Measurements from ENCODE around the gene BCAT1.
"Not testable (repeated sequence)": the region's sequence is repeated elsewhere in the genome, so short reads cannot be mapped to it uniquely, and the experiment has no call there.

BCAT1 gene

GRCh38 chr12:24911271-24911791 is 37.6 kb downstream of the BCAT1 start:
- TF ChIP-seq CTCF (conservative IDR thresholded peaks at IDR 0.05): no peak
- no peak for TF ChIP-seq ZFX (IDR thresholded peaks at IDR 0.05)
- H3K27ac ChIP-seq: no peak overlapping the region

GRCh38 chr12:24910192-24910591 is 38.7 kb downstream of the BCAT1 start:
- H3K27ac ChIP-seq: not testable (repeated sequence)

- H3K27ac ChIP-seq: no peak overlapping the region
- TF ChIP-seq ZFX (IDR thresholded peaks at IDR 0.05): no peak
- TF ChIP-seq CTCF (conservative IDR thresholded peaks at IDR 0.05): no peak
These were observed 39.2 kb downstream of the BCAT1 start for GRCh38 chr12:24909667-24910066.

GRCh38 chr12:24907464-24907863 is 41.4 kb downstream of the BCAT1 start:
- no peak overlapping the region for H3K27ac ChIP-seq

GRCh38 chr12:24906141-24906540 is 42.8 kb downstream of the BCAT1 start:
- TF ChIP-seq CTCF (conservative IDR thresholded peaks at IDR 0.05) (no peak), ZFX (IDR thresholded peaks at IDR 0.05) (no peak)
- H3K27ac ChIP-seq: no peak overlapping the region

More at GRCh38 chr12:24907464-24907863, 41.4 kb downstream of the BCAT1 start:
- no peak for TF ChIP-seq CTCF (conservative IDR thresholded peaks at IDR 0.05)
- TF ChIP-seq ZFX (IDR thresholded peaks at IDR 0.05): no peak

GRCh38 chr12:24905431-24905830 is 43.5 kb downstream of the BCAT1 start:
- no peak overlapping the region for H3K27ac ChIP-seq
- TF ChIP-seq ZFX (IDR thresholded peaks at IDR 0.05) (no peak), CTCF (conservative IDR thresholded peaks at IDR 0.05) (no peak)

GRCh38 chr12:24904871-24905270 is 44.0 kb downstream of the BCAT1 start:
- H3K27ac ChIP-seq: no peak overlapping the region
- TF ChIP-seq ZFX (IDR thresholded peaks at IDR 0.05) (no peak), CTCF (conservative IDR thresholded peaks at IDR 0.05) (no peak)

GRCh38 chr12:24903329-24904088 is 45.4 kb downstream of the BCAT1 start:
- H3K27ac ChIP-seq: no peak overlapping the region
- TF ChIP-seq CTCF (conservative IDR thresholded peaks at IDR 0.05): no peak
- no peak for TF ChIP-seq ZFX (IDR thresholded peaks at IDR 0.05)
